HCT116 (cell line): ENCODE results near the gene BCAN.

Experiments used
- CEBPB ChIP-seq: IDR thresholded peaks from 2 replicates; pipeline ENCODE4 v1.6.1; 2012; ENCODE audit warnings: low read depth
- EZH2 ChIP-seq: fragments of 200-600 bp; sonication (generic); IDR thresholded peaks from 2 replicates; pipeline ENCODE4 v1.6.1; 2017; ENCODE audit warnings: antibody characterized with exemption, mixed run types
- POLR2A ChIP-seq: IDR thresholded peaks from 2 replicates; pipeline ENCODE4 v1.7.0; 2011; ENCODE audit warnings: borderline replicate concordance; ENCODE audit not compliant: insufficient read depth, insufficient read length; ENCODE audit errors: extremely low read depth
- POLR2AphosphoS5 ChIP-seq: IDR thresholded peaks from 2 replicates; pipeline ENCODE4 v1.6.1; 2011; ENCODE audit warnings: mild to moderate bottlenecking, low read depth, low read length, moderate library complexity
- SP1 ChIP-seq: IDR thresholded peaks from 2 replicates; pipeline ENCODE4 v1.6.1; 2012; ENCODE audit warnings: low read depth
- TF ChIP-seq, protein P1 (sequence below), 3 experiments: fragments of 200-600 bp in 1 of 3; sonication (generic) in 1 of 3; IDR thresholded peaks in 2 of 3; conservative IDR thresholded peaks in 1 of 3; 2 replicates each; pipeline ENCODE4 v1.5.1; 2012 to 2017; ENCODE audit warnings: low read depth in 2 of 3, low read length in 2 of 3, antibody characterized with exemption in 1 of 3, borderline replicate concordance in 1 of 3, control low read depth in 1 of 3, mild to moderate bottlenecking in 1 of 3, mixed read lengths in 1 of 3, mixed run types in 1 of 3, moderate library complexity in 1 of 3; ENCODE audit not compliant: insufficient read depth in 1 of 3
- TF ChIP-seq, protein P2 (sequence below): IDR thresholded peaks from 2 replicates; pipeline ENCODE4 v1.6.1; 2011; ENCODE audit warnings: mild to moderate bottlenecking, low read length, moderate library complexity; ENCODE audit not compliant: insufficient replicate concordance; ENCODE audit errors: extremely low read depth
- TF ChIP-seq, protein P3 (sequence below): IDR thresholded peaks from 2 replicates; pipeline ENCODE4 v1.6.1; 2012

DNA sequence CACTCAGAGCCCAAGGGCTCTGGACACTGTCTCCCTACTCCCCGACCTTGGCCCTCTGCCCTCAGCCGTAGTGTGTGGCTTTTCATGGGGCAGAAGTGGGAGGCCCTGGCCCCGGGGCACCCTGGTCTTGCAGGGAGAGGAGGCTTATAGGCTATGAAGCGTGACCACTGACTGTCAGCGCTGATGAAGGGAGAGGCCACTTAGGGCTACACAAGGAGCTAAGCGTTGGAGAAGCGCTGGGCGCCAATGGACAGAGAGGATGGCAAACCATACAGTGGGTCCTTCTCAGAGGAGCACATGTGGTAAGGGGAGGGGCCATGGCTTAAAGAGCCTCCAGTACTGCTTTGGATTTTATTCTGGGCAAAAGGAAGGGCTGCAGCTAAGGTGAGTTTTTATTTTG is 55.6 kb downstream of the BCAN start:
- no peak for TF ChIP-seq EZH2
- no peak for TF ChIP-seq SP1
- no peak for TF ChIP-seq POLR2AphosphoS5
- TF ChIP-seq, protein P1, sequence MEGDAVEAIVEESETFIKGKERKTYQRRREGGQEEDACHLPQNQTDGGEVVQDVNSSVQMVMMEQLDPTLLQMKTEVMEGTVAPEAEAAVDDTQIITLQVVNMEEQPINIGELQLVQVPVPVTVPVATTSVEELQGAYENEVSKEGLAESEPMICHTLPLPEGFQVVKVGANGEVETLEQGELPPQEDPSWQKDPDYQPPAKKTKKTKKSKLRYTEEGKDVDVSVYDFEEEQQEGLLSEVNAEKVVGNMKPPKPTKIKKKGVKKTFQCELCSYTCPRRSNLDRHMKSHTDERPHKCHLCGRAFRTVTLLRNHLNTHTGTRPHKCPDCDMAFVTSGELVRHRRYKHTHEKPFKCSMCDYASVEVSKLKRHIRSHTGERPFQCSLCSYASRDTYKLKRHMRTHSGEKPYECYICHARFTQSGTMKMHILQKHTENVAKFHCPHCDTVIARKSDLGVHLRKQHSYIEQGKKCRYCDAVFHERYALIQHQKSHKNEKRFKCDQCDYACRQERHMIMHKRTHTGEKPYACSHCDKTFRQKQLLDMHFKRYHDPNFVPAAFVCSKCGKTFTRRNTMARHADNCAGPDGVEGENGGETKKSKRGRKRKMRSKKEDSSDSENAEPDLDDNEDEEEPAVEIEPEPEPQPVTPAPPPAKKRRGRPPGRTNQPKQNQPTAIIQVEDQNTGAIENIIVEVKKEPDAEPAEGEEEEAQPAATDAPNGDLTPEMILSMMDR (IDR thresholded peaks at IDR 0.05 in 2 of 3, conservative IDR thresholded peaks at IDR 0.05 in 1 of 3; ENCODE audit: borderline replicate concordance in 1 of 3, insufficient read depth in 1 of 3, low read depth in 2 of 3, low read length in 2 of 3), result no peak
- no peak for TF ChIP-seq POLR2A
- TF ChIP-seq, protein P2, sequence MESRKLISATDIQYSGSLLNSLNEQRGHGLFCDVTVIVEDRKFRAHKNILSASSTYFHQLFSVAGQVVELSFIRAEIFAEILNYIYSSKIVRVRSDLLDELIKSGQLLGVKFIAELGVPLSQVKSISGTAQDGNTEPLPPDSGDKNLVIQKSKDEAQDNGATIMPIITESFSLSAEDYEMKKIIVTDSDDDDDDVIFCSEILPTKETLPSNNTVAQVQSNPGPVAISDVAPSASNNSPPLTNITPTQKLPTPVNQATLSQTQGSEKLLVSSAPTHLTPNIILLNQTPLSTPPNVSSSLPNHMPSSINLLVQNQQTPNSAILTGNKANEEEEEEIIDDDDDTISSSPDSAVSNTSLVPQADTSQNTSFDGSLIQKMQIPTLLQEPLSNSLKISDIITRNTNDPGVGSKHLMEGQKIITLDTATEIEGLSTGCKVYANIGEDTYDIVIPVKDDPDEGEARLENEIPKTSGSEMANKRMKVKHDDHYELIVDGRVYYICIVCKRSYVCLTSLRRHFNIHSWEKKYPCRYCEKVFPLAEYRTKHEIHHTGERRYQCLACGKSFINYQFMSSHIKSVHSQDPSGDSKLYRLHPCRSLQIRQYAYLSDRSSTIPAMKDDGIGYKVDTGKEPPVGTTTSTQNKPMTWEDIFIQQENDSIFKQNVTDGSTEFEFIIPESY, result no peak
- TF ChIP-seq CEBPB, result no peak
- TF ChIP-seq, protein P3, sequence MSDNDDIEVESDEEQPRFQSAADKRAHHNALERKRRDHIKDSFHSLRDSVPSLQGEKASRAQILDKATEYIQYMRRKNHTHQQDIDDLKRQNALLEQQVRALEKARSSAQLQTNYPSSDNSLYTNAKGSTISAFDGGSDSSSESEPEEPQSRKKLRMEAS, result no peak
